VCaP (cell line): ENCODE measurements around the gene ETS2.

Experiments used
- H3K27ac ChIP-seq: fragments of 450-650 bp; 2 replicates; pipeline ENCODE4 v1.5.1; 2017
- TF ChIP-seq, protein P1 (sequence below): fragments of 450-650 bp; conservative IDR thresholded peaks from 2 replicates; pipeline ENCODE4 v1.5.1; 2017; ENCODE audit warnings: mild to moderate bottlenecking, moderate library complexity

Gene ETS2

DNA sequence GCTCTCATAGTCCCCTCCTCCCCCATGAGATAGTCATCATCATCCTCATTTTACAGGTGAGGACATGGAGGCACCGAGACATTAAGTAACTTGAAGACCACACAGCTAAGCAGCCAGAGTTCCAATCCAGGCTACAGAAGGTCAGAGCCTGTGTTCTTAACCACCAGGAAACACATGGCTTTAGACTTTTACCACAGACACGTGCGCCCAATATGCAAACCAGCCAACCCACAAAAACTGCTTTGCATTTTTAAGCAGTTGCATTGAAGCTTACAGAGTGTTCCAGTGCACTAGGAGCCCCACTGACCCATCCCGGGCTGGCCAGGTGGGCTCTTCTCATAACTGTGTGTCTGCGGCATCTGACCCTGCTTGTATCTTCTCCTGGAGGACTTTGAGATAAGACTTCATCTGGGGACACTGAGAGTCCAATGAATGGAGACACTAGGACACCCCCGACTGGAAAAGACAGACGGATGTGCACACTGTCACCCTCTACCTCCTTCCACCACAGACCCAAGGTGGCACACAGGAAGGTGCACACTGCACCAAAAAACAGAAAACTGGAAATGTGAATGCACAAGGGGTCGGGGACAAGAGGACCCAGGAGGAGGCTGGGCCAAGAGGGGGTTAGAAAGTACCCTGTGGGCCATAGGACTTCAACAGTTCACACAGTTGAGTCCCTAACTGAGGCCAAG, 56.4 kb downstream of the ETS2 start:
- TF ChIP-seq, protein P1, sequence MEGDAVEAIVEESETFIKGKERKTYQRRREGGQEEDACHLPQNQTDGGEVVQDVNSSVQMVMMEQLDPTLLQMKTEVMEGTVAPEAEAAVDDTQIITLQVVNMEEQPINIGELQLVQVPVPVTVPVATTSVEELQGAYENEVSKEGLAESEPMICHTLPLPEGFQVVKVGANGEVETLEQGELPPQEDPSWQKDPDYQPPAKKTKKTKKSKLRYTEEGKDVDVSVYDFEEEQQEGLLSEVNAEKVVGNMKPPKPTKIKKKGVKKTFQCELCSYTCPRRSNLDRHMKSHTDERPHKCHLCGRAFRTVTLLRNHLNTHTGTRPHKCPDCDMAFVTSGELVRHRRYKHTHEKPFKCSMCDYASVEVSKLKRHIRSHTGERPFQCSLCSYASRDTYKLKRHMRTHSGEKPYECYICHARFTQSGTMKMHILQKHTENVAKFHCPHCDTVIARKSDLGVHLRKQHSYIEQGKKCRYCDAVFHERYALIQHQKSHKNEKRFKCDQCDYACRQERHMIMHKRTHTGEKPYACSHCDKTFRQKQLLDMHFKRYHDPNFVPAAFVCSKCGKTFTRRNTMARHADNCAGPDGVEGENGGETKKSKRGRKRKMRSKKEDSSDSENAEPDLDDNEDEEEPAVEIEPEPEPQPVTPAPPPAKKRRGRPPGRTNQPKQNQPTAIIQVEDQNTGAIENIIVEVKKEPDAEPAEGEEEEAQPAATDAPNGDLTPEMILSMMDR: no peak
- H3K27ac ChIP-seq: no peak overlapping the region

DNA sequence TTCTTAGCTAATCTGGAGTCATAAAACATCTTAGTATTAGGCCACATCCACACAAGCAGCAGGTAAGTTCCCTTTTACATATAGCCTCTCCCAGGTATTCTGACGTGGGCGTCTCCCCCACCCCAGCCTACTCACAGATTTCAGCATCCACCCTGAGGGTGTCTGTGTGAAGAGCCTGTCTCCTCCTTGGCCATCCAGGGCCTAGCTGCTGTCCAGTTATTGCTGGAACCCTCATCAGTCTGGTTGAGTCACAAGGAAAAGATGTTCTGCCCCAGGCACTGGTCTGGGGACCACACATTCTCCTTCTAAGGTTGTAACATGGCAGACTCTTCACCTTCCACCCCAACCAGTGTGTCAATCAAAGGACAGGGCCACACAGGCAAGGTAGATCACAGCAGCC, 57.6 kb downstream of the ETS2 start:
- TF ChIP-seq, protein P1: no peak
- no peak overlapping the region for H3K27ac ChIP-seq

DNA sequence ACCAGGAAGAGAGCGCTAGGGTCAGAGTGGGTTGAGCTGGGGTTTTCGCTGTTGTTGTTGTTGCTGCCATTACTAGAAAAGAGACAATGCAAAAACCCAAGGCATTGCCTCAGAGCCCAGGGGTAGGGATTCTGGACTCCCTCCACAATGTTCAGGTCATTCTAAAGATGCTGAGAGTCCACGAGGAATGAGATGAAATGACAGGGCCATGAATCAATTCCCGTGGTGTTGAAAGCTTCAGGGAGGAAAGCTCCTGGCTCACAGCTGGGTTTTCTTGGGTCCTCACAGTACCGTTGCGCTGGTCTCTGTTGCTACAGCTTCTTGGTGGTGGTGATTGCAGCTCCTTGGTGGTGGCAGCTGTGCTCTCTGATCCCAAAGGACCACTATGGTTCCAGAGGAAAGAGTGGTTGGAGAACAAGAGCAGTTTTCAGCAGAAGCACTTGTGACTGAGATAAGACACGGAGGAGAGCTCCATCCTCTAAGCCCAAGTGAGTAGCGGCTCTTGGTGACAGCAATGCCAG, 58.2 kb downstream of the ETS2 start:
- H3K27ac ChIP-seq: no peak overlapping the region
- TF ChIP-seq, protein P1: no peak

DNA sequence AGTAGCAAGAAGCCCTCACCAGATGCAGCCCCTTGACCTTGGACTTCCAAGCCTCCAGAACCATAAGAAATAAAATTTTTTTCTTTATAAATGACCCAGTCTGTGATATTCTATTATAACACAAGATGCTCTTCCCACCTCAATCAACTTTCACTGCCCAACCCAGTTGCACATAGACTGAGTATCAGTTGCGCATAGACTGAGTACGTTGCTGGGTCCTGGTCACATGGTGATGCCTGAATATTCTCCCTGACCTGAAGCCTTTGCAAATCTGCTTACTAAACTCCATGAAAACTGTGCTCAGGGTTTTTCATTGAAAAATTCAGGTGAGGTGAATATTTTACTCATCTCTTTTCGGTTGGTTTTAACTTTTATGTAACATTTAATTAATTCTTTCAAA, 59.2 kb downstream of the ETS2 start:
- TF ChIP-seq, protein P1: no peak
- no peak overlapping the region for H3K27ac ChIP-seq

DNA sequence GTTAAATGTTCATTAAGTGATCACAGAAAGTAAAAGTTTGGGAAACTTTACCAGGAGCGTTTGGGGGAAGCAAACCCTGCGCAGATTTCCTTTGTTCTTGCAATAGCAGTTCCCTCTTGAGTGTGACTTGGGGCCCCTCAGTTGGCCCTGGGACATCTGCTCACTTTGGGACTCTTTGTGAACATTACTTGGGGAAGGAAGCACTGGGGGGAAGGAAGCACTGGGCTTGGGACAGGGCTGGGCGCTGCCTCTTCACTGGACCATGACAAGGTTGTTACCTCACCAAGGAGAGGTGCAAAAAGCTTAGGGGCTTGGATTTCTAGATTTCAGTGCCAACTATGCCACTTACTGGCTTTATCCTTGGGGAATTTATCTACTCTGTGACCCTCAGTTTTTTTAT, 63.5 kb downstream of the ETS2 start:
- no peak overlapping the region for H3K27ac ChIP-seq
- TF ChIP-seq, protein P1: no peak

DNA sequence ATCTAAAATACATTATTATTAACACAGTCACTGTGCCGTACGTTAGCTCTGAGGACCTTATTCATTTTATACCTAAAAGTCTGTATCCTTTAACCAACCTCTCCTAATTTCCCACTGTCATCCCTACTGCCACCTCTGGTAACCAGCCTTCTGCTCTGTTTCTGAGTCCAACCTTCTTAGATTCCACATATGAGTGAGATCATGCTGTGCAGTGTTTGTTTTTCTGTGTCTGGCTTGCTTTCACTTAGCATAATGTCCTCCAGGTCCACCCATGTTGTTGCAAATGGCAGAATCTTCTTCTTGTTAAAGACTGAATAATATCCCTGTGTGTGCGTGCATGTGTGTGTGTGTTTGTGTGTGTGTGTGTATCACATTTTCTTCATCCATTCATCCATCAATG, 64.2 kb downstream of the ETS2 start:
- no peak overlapping the region for H3K27ac ChIP-seq
- TF ChIP-seq, protein P1: no peak
